Measurements from ENCODE around the gene ZNF865. TPM values are rescaled to one million over a fixed set of nuclear protein-coding genes. Genes with fewer than 3 reads are reported as not detected.

ZNF865 gene
- total RNA-seq, 1 donor from 2014 or later, result 0.53 TPM

GRCh38 chr19:55661826-55662225 lies 56.4 kb downstream of the ZNF865 start:
- Histone ChIP-seq H3K4me3 (ENCODE audit: low read depth, low read length) (no peak overlapping the region), H3K36me3 (ENCODE audit: control insufficient read depth, insufficient read depth, low read length) (peaks cover 49% of the 10 kb centered on the region), H3K27me3 (ENCODE audit: control insufficient read depth, insufficient read depth, low read length) (no peaks in the 10 kb centered on the region)
- FAIRE-seq (no peak), DNase-seq (ENCODE audit: low read depth) (no peak)
- TF ChIP-seq, protein P1, sequence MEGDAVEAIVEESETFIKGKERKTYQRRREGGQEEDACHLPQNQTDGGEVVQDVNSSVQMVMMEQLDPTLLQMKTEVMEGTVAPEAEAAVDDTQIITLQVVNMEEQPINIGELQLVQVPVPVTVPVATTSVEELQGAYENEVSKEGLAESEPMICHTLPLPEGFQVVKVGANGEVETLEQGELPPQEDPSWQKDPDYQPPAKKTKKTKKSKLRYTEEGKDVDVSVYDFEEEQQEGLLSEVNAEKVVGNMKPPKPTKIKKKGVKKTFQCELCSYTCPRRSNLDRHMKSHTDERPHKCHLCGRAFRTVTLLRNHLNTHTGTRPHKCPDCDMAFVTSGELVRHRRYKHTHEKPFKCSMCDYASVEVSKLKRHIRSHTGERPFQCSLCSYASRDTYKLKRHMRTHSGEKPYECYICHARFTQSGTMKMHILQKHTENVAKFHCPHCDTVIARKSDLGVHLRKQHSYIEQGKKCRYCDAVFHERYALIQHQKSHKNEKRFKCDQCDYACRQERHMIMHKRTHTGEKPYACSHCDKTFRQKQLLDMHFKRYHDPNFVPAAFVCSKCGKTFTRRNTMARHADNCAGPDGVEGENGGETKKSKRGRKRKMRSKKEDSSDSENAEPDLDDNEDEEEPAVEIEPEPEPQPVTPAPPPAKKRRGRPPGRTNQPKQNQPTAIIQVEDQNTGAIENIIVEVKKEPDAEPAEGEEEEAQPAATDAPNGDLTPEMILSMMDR (IDR thresholded peaks at IDR 0.05; ENCODE audit: insufficient read depth, low read length, severe bottlenecking), result no peak

DNA sequence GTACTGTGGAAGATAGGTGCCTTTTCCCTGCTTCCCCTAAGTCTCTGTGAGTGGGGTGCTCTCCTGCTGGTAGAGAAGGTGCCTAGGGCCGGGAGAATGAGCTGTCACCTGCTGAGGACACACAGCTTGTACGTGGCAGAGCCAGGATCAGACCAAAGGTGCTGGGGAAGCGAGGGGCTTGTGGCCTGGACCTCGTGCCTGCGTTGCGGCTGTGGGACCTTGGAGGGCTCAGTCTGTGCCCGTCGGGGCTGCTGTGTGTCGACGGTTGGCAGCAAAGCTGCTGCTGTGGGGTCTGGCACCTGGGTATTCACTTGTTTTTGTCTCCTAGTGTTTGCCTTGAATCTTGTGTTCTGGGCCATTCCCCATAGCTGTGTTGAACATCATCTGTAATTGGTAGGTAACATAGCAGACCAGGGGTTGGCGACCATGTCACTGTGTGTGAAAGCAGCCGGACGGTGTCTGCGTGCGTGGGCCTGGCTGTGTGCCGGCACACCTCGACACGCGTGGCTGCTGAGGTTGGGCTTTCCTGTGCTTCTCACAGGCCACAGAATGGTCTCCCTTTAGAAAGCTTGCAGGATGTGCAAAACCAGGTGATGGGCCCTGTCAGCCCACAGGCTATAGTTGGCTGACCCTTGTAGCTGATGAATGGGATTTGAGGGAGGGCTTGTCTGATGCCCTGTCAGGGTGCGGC lies 58.5 kb downstream of the ZNF865 start:
- DNase-seq (ENCODE audit: low read depth), result no peak
- Histone ChIP-seq H3K4me3 (ENCODE audit: low read depth, low read length) (no peak overlapping the region), H3K36me3 (ENCODE audit: control insufficient read depth, insufficient read depth, low read length) (peaks cover 55% of the 10 kb centered on the region), H3K27me3 (ENCODE audit: control insufficient read depth, insufficient read depth, low read length) (no peaks in the 10 kb centered on the region)
- TF ChIP-seq, protein P1 (IDR thresholded peaks at IDR 0.05; ENCODE audit: insufficient read depth, low read length, severe bottlenecking), result no peak
- FAIRE-seq, result no peak

GRCh38 chr19:55666343-55667005 lies 61.0 kb downstream of the ZNF865 start:
- TF ChIP-seq, protein P1 (IDR thresholded peaks at IDR 0.05; ENCODE audit: insufficient read depth, low read length, severe bottlenecking), result no peak
- DNase-seq (ENCODE audit: low read depth), result no peak
- Histone ChIP-seq H3K4me3 (ENCODE audit: low read depth, low read length) (no peak overlapping the region), H3K36me3 (ENCODE audit: control insufficient read depth, insufficient read depth, low read length) (peaks cover 58% of the 10 kb centered on the region), H3K27me3 (ENCODE audit: control insufficient read depth, insufficient read depth, low read length) (no peaks in the 10 kb centered on the region)
- no peak for FAIRE-seq

Other genes starting within 250 kb of the ZNF865 start
- not detected in 2 replicates for gene GARIN5B, start 242.4 kb upstream of the ZNF865 start, total RNA-seq
- gene IL11, start 235.2 kb upstream of the ZNF865 start, total RNA-seq, result 0.64 and 1.3 TPM in 2 replicates
- not detected in 2 replicates for gene TMEM190, start 228.8 kb upstream of the ZNF865 start, total RNA-seq
- gene TMEM238, start 221.4 kb upstream of the ZNF865 start, total RNA-seq, result 3.1 and 10.0 TPM in 2 replicates
- gene RPL28, start 219.7 kb upstream of the ZNF865 start, total RNA-seq, result 348 and 603 TPM in 2 replicates
- 38.2 and 50.4 TPM in 2 replicates for gene UBE2S, start 197.9 kb upstream of the ZNF865 start, total RNA-seq
- gene SHISA7, start 162.3 kb upstream of the ZNF865 start, total RNA-seq, result not detected in 2 replicates
- gene ISOC2, start 144.0 kb upstream of the ZNF865 start, total RNA-seq, result 33.2 and 33.3 TPM in 2 replicates
- not detected in 2 replicates for gene C19orf85, start 140.9 kb upstream of the ZNF865 start, total RNA-seq
- gene ZNF628, start 129.0 kb upstream of the ZNF865 start, total RNA-seq, result 0.79 and 1.0 TPM in 2 replicates
- 2.4 and 3.5 TPM in 2 replicates for gene NAT14, start 120.5 kb upstream of the ZNF865 start, total RNA-seq
- gene SSC5D, start 117.2 kb upstream of the ZNF865 start, total RNA-seq, result under 0.01 and 0.26 TPM in 2 replicates
- gene SBK2, start 68.5 kb upstream of the ZNF865 start, total RNA-seq, result not detected in 2 replicates
- not detected in 2 replicates for gene SBK3, start 60.1 kb upstream of the ZNF865 start, total RNA-seq
- gene ZNF579, start 24.8 kb upstream of the ZNF865 start, total RNA-seq, result 1.8 and 2.2 TPM in 2 replicates
- gene FIZ1, start 6.1 kb upstream of the ZNF865 start, total RNA-seq, result 2.1 and 3.5 TPM in 2 replicates
- 18.4 and 19.6 TPM in 2 replicates for gene ZNF524, start 5.4 kb upstream of the ZNF865 start, total RNA-seq
- gene ZNF784, start 18.9 kb downstream of the ZNF865 start, total RNA-seq, result 5.0 and 5.1 TPM in 2 replicates
- 2.4 and 2.7 TPM in 2 replicates for gene ZNF580, start 35.4 kb downstream of the ZNF865 start, total RNA-seq
- gene ZNF581, start 38.0 kb downstream of the ZNF865 start, total RNA-seq, result 9.6 and 19.2 TPM in 2 replicates
- 2.6 and 2.9 TPM in 2 replicates for gene CCDC106, start 42.6 kb downstream of the ZNF865 start, total RNA-seq
- 121 and 140 TPM in 2 replicates for gene U2AF2, start 49.4 kb downstream of the ZNF865 start, total RNA-seq
- gene EPN1, start 69.6 kb downstream of the ZNF865 start, total RNA-seq, result 28.2 and 80.5 TPM in 2 replicates
- not detected in 2 replicates for gene NLRP9, start 132.8 kb downstream of the ZNF865 start, total RNA-seq
- not detected in 2 replicates for gene RFPL4A, start 153.4 kb downstream of the ZNF865 start, total RNA-seq
- not detected in 2 replicates for gene RFPL4AL1, start 163.5 kb downstream of the ZNF865 start, total RNA-seq
- not detected in 2 replicates for gene NLRP11, start 226.4 kb downstream of the ZNF865 start, total RNA-seq
- not detected in 2 replicates for gene NLRP4, start 230.9 kb downstream of the ZNF865 start, total RNA-seq